CD4-positive, alpha-beta T cell treated with Interferon gamma for 1 hour (primary cell): Measurements from ENCODE around the gene FAM24A.
A peak's percentile ranks its signal among the peaks of the same experiment; 100 is the strongest.

Experiments
- DNase-seq: peaks from one replicate; pipeline ENCODE4 v3.0.0-alpha.2; 2020

The FAM24A gene

DNA sequence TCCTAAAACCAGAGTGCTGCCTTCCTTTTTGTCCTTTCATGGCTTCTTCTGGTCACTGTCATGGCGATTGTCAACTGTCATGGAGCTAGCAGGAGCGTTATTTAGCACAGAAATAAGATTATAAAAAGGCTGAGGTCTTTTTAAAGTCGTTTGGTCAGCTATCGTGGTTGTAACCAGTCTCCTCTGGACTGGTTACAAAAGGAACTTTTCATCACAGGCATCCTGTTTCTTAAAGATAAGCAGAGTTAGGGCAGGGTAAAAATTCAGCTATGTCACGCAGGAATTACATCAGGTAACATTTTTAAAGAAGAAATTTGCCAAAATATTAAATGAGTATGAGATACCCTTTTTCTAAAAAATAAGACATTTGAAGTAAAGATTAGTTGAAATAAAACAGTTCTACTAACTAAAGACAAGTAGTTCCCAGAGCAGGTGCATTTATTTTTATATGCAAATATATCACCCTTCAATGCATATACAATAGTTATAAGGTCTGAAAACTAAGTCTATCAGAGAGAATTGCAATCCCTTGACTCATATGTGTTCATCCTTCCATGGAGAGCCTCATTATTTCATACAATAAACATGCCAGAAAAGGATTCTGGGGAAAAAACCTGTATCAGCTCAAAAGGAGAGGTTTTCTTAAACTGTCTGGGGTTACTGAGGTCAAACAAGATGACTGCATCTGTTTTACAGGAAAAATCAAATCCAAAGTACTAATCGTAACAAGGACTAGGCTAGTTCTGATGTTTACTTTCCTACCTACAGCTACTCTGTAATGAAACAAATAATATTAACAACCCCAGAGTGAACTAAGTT, 20.9 kb downstream of the FAM24A start:
- DNase-seq: no peak

DNA sequence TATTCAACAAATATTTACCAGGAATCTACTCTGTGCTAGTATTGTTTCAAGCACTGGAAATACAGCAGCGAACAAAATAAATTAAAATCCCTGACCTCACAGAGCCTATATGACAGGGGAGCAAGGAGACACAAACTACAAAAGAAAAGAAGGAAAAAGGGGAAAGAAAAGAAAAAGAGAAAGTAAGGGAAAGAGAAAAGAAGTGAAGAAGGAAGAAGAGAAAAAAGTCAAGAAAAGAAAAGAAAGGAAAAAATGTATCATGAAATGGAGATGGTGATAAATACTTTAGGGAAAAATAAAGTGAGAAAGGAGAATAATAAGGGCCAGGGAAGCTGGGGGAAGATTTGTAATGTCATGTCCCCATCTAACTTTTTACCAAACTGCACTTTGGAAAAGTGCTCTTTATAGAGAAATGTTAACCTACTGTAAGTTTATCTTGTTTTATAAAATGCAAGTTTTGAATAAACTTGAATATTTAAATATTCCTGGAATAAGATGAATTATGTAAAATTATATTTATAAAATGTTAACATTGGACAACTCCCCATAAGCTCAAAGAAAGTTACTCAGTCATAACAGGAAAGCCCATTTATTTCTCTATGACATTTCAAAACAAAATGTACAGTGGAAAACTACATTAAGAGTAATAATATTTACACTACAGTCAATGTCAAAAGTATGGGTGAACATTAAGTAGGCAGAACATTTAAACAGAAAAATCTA, 28.9 kb downstream of the FAM24A start:
- no peak for DNase-seq

GRCh38 chr10:122939856-122940543, 29.6 kb downstream of the FAM24A start:
- DNase-seq: no peak

GRCh38 chr10:122949296-122949695, 38.9 kb downstream of the FAM24A start:
- DNase-seq: no peak

GRCh38 chr10:122953902-122954730, 43.7 kb downstream of the FAM24A start, which contains the start of gene C10orf88:
Gene C10orf88 (minus strand): TSS chr10:122954227. CDS start chr10:122954178, 49 bp downstream.
- peak; percentile 100 for DNase-seq

DNA sequence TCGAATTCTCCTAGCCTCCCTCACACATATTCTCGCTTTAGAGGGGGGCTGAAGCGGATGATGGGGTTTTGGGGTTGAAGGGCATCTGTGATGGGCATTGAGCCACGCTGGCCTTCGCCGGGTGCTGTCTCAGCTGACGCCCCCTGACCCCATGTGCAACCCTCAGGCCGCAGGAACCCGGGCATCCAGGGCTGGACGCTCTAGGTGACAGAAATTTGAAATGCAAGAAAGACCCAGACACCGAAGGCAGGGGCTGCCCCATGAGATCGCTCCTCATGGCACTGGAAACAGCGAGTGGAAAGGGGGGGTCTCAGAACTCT, 44.3 kb downstream of the FAM24A start:
- DNase-seq: no peak

DNA sequence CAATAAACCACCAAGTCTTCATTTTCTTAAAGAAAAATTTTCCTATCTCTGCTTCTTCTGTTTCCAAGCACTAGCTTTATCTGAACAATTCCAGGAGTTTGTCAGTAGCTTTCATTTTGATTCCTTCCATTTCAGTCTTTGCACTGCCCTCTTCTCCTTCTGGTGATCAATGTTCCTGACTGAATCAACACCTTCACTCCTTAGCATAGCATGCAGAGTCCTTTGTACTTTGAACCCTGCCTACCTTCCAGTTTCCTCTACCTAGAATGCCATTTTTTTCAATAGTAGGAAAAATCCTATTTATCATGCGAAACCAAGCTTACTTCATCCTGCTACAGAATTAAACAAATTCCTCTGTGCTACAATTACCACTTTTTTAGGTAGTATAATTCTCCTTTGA, 45.5 kb downstream of the FAM24A start:
- no peak for DNase-seq

DNA sequence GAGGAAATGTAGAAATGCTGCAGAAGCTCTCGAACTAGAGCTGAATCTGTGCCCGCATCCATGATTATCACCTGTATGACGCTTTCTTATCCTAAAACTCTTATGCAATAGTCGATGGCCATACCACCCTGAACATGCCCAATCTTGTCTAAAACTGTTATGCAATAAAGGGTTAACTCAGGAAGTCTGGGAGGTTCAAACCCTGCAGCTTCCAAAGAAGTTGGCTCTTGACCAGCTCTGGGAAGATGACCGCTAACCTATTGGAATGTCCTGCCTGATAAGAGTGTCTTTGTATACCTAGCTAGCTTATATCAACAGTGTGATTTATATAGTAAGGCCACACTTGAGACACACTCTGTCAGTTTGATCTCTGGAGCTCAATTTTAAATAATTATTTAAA, 47.1 kb downstream of the FAM24A start:
- DNase-seq: no peak

- DNase-seq: no peak
Measured at GRCh38 chr10:122962405-122962804, 52.0 kb downstream of the FAM24A start.
